ENCODE data around the gene ADAM11. TPM values are rescaled to one million over a fixed set of nuclear protein-coding genes. Genes with fewer than 3 reads are reported as not detected.

ADAM11 gene
- total RNA-seq, 1 experiment from 2014 or later, result 2.2 TPM

GRCh38 chr17:44831371-44831770 lies 72.6 kb downstream of the ADAM11 start:
- no peak for DNase-seq (ENCODE audit: low spot score)

Other genes starting within 250 kb of the ADAM11 start
- gene FZD2, start 201.5 kb upstream of the ADAM11 start, total RNA-seq (2014; rRNA removed; shearing (Covaris generic)), result 18.2 and 24.4 TPM in 2 replicates
- gene MEIOC, start 102.5 kb upstream of the ADAM11 start, total RNA-seq (2014; rRNA removed; shearing (Covaris generic)), result 0.14 and 0.91 TPM in 2 replicates
- 51.6 and 69.9 TPM in 2 replicates for gene CCDC43, start 69.2 kb upstream of the ADAM11 start, total RNA-seq (2014; rRNA removed; shearing (Covaris generic))
- gene DBF4B, start 50.3 kb upstream of the ADAM11 start, total RNA-seq (2014; rRNA removed; shearing (Covaris generic)), result 8.0 and 12.2 TPM in 2 replicates
- gene GJC1, start 71.3 kb downstream of the ADAM11 start, total RNA-seq (2014; rRNA removed; shearing (Covaris generic)), result 89.1 and 114 TPM in 2 replicates
- not detected in 2 replicates for gene HIGD1B, start 88.9 kb downstream of the ADAM11 start, total RNA-seq (2014; rRNA removed; shearing (Covaris generic))
- gene EFTUD2, start 140.5 kb downstream of the ADAM11 start, total RNA-seq (2014; rRNA removed; shearing (Covaris generic)), result 185 and 215 TPM in 2 replicates
- gene GFAP, start 156.5 kb downstream of the ADAM11 start, total RNA-seq (2014; rRNA removed; shearing (Covaris generic)), result not detected in 2 replicates
- 9.8 and 16.3 TPM in 2 replicates for gene KIF18B, start 188.8 kb downstream of the ADAM11 start, total RNA-seq (2014; rRNA removed; shearing (Covaris generic))
- 22.9 and 28.2 TPM in 2 replicates for gene C1QL1, start 209.3 kb downstream of the ADAM11 start, total RNA-seq (2014; rRNA removed; shearing (Covaris generic))